Heart left ventricle (tissue), 16 donors: ENCODE results near the gene SGF29. TPM values are rescaled to one million over a fixed set of nuclear protein-coding genes. Genes with fewer than 3 reads are reported as not detected.
"Not testable (repeated sequence)": the region's sequence is repeated elsewhere in the genome, so short reads cannot be mapped to it uniquely, and the experiment has no call there.

Experiments
- ATAC-seq, 4 donors: fragments of 200-7000 bp; cut with Tn5 transposase; one replicate each; pipeline ENCODE4 v1.9.1; 2020 to 2022; ENCODE audit warnings: moderate library complexity in 4 of 4, mild to moderate bottlenecking in 3 of 4, moderate number of reproducible peaks in 1 of 4
- DNase-seq, 5 donors: peaks; one replicate each; pipeline ENCODE4 v3.0.0-alpha.2; 2020
- H3K27ac ChIP-seq, 12 donors: fragments of 200-600 bp; sonication (generic) in 4 of 12; one replicate each; pipeline versions ENCODE4 v1.5.0 to v1.8.0; 2016 to 2022; ENCODE audit warnings: mild to moderate bottlenecking in 2 of 12
- H3K27me3 ChIP-seq, 9 donors: fragments of 200-600 bp; sonication (generic) in 2 of 9; one replicate each; pipeline versions ENCODE4 v1.5.1 to v1.8.0; 2016 to 2022; ENCODE audit warnings: mild to moderate bottlenecking in 3 of 9
- H3K36me3 ChIP-seq, 9 donors: fragments of 200-600 bp; sonication (generic) in 2 of 9; one replicate each; pipeline versions ENCODE4 v1.5.0 to v1.8.0; 2018 to 2022; ENCODE audit warnings: mild to moderate bottlenecking in 2 of 9
- H3K4me1 ChIP-seq, 12 donors: fragments of 200-600 bp; sonication (generic) in 4 of 12; one replicate each; pipeline versions ENCODE4 v1.5.0 to v1.8.0; 2016 to 2022; ENCODE audit warnings: mild to moderate bottlenecking in 3 of 12
- H3K4me3 ChIP-seq, 12 donors: fragments of 200-600 bp; sonication (generic) in 4 of 12; one replicate each; pipeline versions ENCODE4 v1.5.0 to v1.8.0; 2017 to 2022; ENCODE audit warnings: mild to moderate bottlenecking in 9 of 12, moderate library complexity in 4 of 12
- H3K9me3 ChIP-seq, 12 donors: fragments of 200-600 bp; sonication (generic) in 4 of 12; one replicate each; pipeline versions ENCODE4 v1.5.0 to v1.8.0; 2016 to 2022; ENCODE audit warnings: mild to moderate bottlenecking in 1 of 12
- CTCF ChIP-seq, 12 donors: fragments of 200-600 bp; sonication (generic) in 4 of 12; IDR thresholded peaks; one replicate each; pipeline versions ENCODE4 v1.5.0 to v1.8.0; 2018 to 2022; ENCODE audit warnings: antibody characterized with exemption in 12 of 12, mild to moderate bottlenecking in 5 of 12
- POLR2A ChIP-seq, 2 donors: fragments of 450-650 bp; IDR thresholded peaks; one replicate each; pipeline ENCODE4 v1.6.1; 2017; ENCODE audit warnings: antibody characterized with exemption in 2 of 2, mild to moderate bottlenecking in 2 of 2, moderate library complexity in 2 of 2
- WGBS, 4 donors: extraction: QIAGEN DNeasy Blood & Tissue Kit in 2 of 4; methylation state at CpG; one replicate each; pipeline versions ENCODE4 v1.1.5 to v1.1.7; 2013 to 2018; 5-methylcytosine and 5-hydroxymethylcytosine counted together
- intact Hi-C, 10 donors: fragments of 100-400 bp; cut with DNase I; formaldehyde crosslinking; loops; one replicate each; pipeline versions ENCODE4 v1.11.1 to v1.14.2; 2022
- polyA plus RNA-seq, 2 donors: library from polyadenylated mRNA; stranded (reverse); fragments of 200-250 nt; gene quantifications; one replicate each; pipeline ENCODE4 v1.2.3, GENCODE V29; 2013
- total RNA-seq, 9 donors: library from RNA; depleted of rRNA in 2 of 9; stranded (reverse); fragments of >200 nt in 2 of 9; fragmentation: NEBNext Ultra II Directional in 3 of 9; extraction: Animal tissue kit (Norgen Biotek cat#: 25700) in 3 of 9; gene quantifications; one replicate each; pipeline versions ENCODE4 v1.1.0 to v1.2.4, GENCODE V29; 2016 to 2023
- donor health status: ischemic (EF 13 %, LVEDD 7.1; RV severe dilation, severe dysfunction).
- donor health status: healthy with polysubstance abuse.
- donor health status: DM: no; HTN: yes; CAD: no.
- donor health status: DM: no; HTN: no; CAD: no.
- donor health status: ischemic (EF 25% LVEDD 6.9; RV normal size, moderate dysfunction).
- donor health status: ischemic (EF 25% LVEDD 5.7; RV mildly dilated, moderate dysfunction).
- donor health status: healthy.
- donor health status: DM: yes; HTN: yes; CAD: no.
- donor health status: ischemic (EF 35%, LVEDD 5.7; RV mildly dilated, moderate dysfunction).
- donor health status: nonischemic (EF 11% LVEDD 7.7; RV severe dilation, severe dysfunction).
- donor health status: DM: yes; HTN: yes; CAD: no.
- donor health status: PGD.
- donor health status: ischemic (EF 29% LVEDD 5.4; RV normal size, mild dysfunction).
- donor health status: nonischemic (EF 23%, LVEDD 6.1; RV moderate dilation, normal function).

Gene SGF29
- total and polyA plus RNA-seq, 11 donors, result 11.1 to 27.9 (median 15.6) TPM

GRCh38 chr16:28615486-28616223, 61.9 kb downstream of the SGF29 start:
- H3K4me1 ChIP-seq, H3K27me3 ChIP-seq, H3K9me3 ChIP-seq, H3K27ac ChIP-seq, H3K4me3 ChIP-seq: not testable (repeated sequence)
- TF ChIP-seq CTCF (IDR thresholded peaks at IDR 0.05), result peak; percentile 58 to 79 (median 66)
- peaks cover 0 to 13% (median 0%) of the 10 kb centered on the region in 9 donors for H3K36me3 ChIP-seq
- intact Hi-C loops, result loop anchor here in 2 of 10 donors (5.0 kb wide), 2 partner anchors 123 to 338 kb away; partner anchors contain the start of genes APOBR (in 1 of the 2) and CLN3 (in 1 of the 2)
- ATAC-seq (peak in 1 of 4 donors; percentile 41), DNase-seq (peak in 4 of 5 donors; percentile 43 to 69 (median 66))
- WGBS, 4 donors, result 30 to 45% (median 39%) methylated on average over 16 to 17 of the region's 24 CpGs

GRCh38 chr16:28616224-28616577, 62.5 kb downstream of the SGF29 start:
- H3K36me3 ChIP-seq, result peaks cover 0 to 13% (median 0%) of the 10 kb centered on the region in 9 donors
- DNase-seq, H3K27ac ChIP-seq, H3K9me3 ChIP-seq, ATAC-seq, H3K4me3 ChIP-seq, H3K27me3 ChIP-seq, H3K4me1 ChIP-seq: not testable (repeated sequence)
- intact Hi-C loops, result loop anchor here in 2 of 10 donors (5.0 kb wide), 2 partner anchors 124 to 339 kb away; partner anchors contain the start of genes APOBR (in 1 of the 2) and CLN3 (in 1 of the 2)
- WGBS, 4 donors, result 69 to 81% (median 74%) methylated on average over 7 of the region's 7 CpGs

GRCh38 chr16:28616636-28617035, 62.9 kb downstream of the SGF29 start:
- intact Hi-C loops, result loop anchor here in 2 of 10 donors (5.0 kb wide), 2 partner anchors 124 to 339 kb away; partner anchors contain the start of genes APOBR (in 1 of the 2) and CLN3 (in 1 of the 2)
- no peak overlapping the region for H3K27ac ChIP-seq
- no peaks in the 10 kb centered on the region for H3K9me3 ChIP-seq
- no peaks in the 10 kb centered on the region for H3K27me3 ChIP-seq
- no peaks in the 10 kb centered on the region for H3K4me1 ChIP-seq
- 68 to 79% (median 77%) methylated on average over 7 of the region's 7 CpGs for WGBS, 4 donors
- no peak for ATAC-seq
- TF ChIP-seq CTCF (IDR thresholded peaks at IDR 0.05), result no peak
- no peak for TF ChIP-seq POLR2A (IDR thresholded peaks at IDR 0.05)
- no peak for DNase-seq
- H3K4me3 ChIP-seq, result no peak overlapping the region
- peaks cover 0 to 13% (median 0%) of the 10 kb centered on the region in 9 donors for H3K36me3 ChIP-seq

GRCh38 chr16:28617874-28618273, 64.2 kb downstream of the SGF29 start:
- DNase-seq, result no peak
- intact Hi-C loops, result loop anchor here in 2 of 10 donors (5.0 kb wide), 2 partner anchors 126 to 341 kb away; partner anchors contain the start of genes APOBR (in 1 of the 2) and CLN3 (in 1 of the 2)
- H3K4me1 ChIP-seq, result peaks cover 0 to 5% (median 0%) of the 10 kb centered on the region in 12 donors
- H3K4me3 ChIP-seq, result no peak overlapping the region
- no peak overlapping the region for H3K27ac ChIP-seq
- peaks cover 0 to 13% (median 0%) of the 10 kb centered on the region in 9 donors for H3K36me3 ChIP-seq
- no peaks in the 10 kb centered on the region for H3K27me3 ChIP-seq
- no peaks in the 10 kb centered on the region for H3K9me3 ChIP-seq
- ATAC-seq, result no peak
- no peak for TF ChIP-seq POLR2A (IDR thresholded peaks at IDR 0.05)
- 63 to 71% (median 64%) methylated on average over 4 of the region's 4 CpGs for WGBS, 4 donors

- not testable (repeated sequence) for ATAC-seq, H3K4me3 ChIP-seq, H3K27me3 ChIP-seq, H3K27ac ChIP-seq, DNase-seq, H3K9me3 ChIP-seq
- Histone ChIP-seq H3K36me3 (peaks cover 0 to 13% (median 0%) of the 10 kb centered on the region in 9 donors), H3K4me1 (peaks cover 0 to 12% (median 0%) of the 10 kb centered on the region in 12 donors)
- whole genome bisulfite sequencing, 4 donors, result 70 to 89% (median 81%) methylated on average over 1 of the region's 1 CpG
- intact Hi-C loops, result loop anchor here in 1 of 10 donors (5.0 kb wide), 1 partner anchor 348 kb away; no protein-coding TSS in a partner anchor
These were observed 66.6 kb downstream of the SGF29 start for GRCh38 chr16:28620316-28620715.
